HepG2 (cell line): ENCODE measurements around the gene TFEB. TPM values are rescaled to one million over a fixed set of nuclear protein-coding genes. Genes with fewer than 3 reads are reported as not detected.

Source experiments
- GPN1 ChIP-seq: sonication (generic); formaldehyde crosslinking; IDR thresholded peaks from 2 replicates; pipeline ENCODE4 v1.5.1; 2020; ENCODE audit warnings: missing genetic modification reagents, borderline replicate concordance
- JDP2 ChIP-seq: sonication (generic); formaldehyde crosslinking; IDR thresholded peaks from 2 replicates; pipeline ENCODE4 v1.8.1; 2022; ENCODE audit warnings: missing genetic modification reagents, borderline replicate concordance
- JUN ChIP-seq: sonication (generic); formaldehyde crosslinking; IDR thresholded peaks from 2 replicates; pipeline ENCODE4 v1.4.0; 2020; ENCODE audit warnings: mild to moderate bottlenecking, missing genetic modification reagents
- RBFOX2 ChIP-seq: fragments of 200-400 bp; formaldehyde crosslinking; IDR thresholded peaks from 2 replicates; pipeline ENCODE4 v1.6.1; 2017; ENCODE audit warnings: low read depth, mild to moderate bottlenecking, low read length
- TEAD2 ChIP-seq: sonication (generic); formaldehyde crosslinking; IDR thresholded peaks from 2 replicates; pipeline ENCODE4 v1.9.0; 2021; ENCODE audit warnings: missing genetic modification reagents
- ZC3H4 ChIP-seq: sonication (generic); formaldehyde crosslinking; IDR thresholded peaks from 2 replicates; pipeline ENCODE4 v1.4.0; 2020; ENCODE audit warnings: missing genetic modification reagents, borderline replicate concordance
- polyA plus RNA-seq, 8 experiments: library from polyadenylated mRNA; depleted of rRNA in 3 of 8; stranded (reverse) in 7 of 8; unstranded in 1 of 8; fragments of >200 nt; fragmentation: Illumina TruSeq in 4 of 8; extraction: Trizol in 4 of 8; gene quantifications; 2 replicates each; pipeline versions ENCODE4 v1.2.1 to v1.2.3, GENCODE V29; 2011 to 2016; ENCODE audit warnings: low read depth in 4 of 8, missing spikeins in 1 of 8, mixed read lengths in 1 of 8; ENCODE audit not compliant: insufficient read depth in 1 of 8
- total RNA-seq, 5 experiments: library from RNA; depleted of rRNA; stranded (reverse); fragments of >200 nt; fragmentation: Illumina TruSeq; extraction: Trizol; gene quantifications; 2 replicates each; pipeline ENCODE4 v1.2.3, GENCODE V29; 2016; ENCODE audit warnings: low read depth in 1 of 5
- TF ChIP-seq, protein P1 (sequence below): sonication (generic); formaldehyde crosslinking; IDR thresholded peaks from 2 replicates; pipeline ENCODE4 v1.9.0; 2021; ENCODE audit warnings: missing genetic modification reagents, borderline replicate concordance
- TF ChIP-seq, protein P2 (sequence below): sonication (generic); formaldehyde crosslinking; IDR thresholded peaks from 2 replicates; pipeline ENCODE4 v1.8.1; 2023; ENCODE audit warnings: missing genetic modification reagents, inconsistent platforms, borderline replicate concordance
- TF ChIP-seq, protein P3 (sequence below): sonication (generic); formaldehyde crosslinking; IDR thresholded peaks from 2 replicates; pipeline ENCODE4 v1.4.0; 2020; ENCODE audit warnings: missing genetic modification reagents
- TF ChIP-seq, protein P4 (sequence below): IDR thresholded peaks from 2 replicates; pipeline ENCODE4 v1.6.1; 2016; ENCODE audit warnings: missing compliant biosample characterization, missing genetic modification reagents, borderline replicate concordance
- TF ChIP-seq, protein P5 (sequence below): sonication (generic); formaldehyde crosslinking; IDR thresholded peaks from 2 replicates; pipeline ENCODE4 v1.4.0; 2020; ENCODE audit warnings: mild to moderate bottlenecking, missing genetic modification reagents
- TF ChIP-seq, protein P6 (sequence below): sonication (generic); formaldehyde crosslinking; IDR thresholded peaks from 2 replicates; pipeline ENCODE4 v1.4.0; 2020; ENCODE audit warnings: missing genetic modification reagents, mild to moderate bottlenecking, borderline replicate concordance
- TF ChIP-seq, protein P7 (sequence below): sonication (generic); formaldehyde crosslinking; IDR thresholded peaks from 2 replicates; pipeline ENCODE4 v1.4.0; 2020; ENCODE audit warnings: mild to moderate bottlenecking, missing genetic modification reagents

The TFEB gene
- total and polyA plus RNA-seq, 2 of the 13 experiments (the other 11 are each of a cell fraction or from before 2014, with no cell fraction given): 13.3 to 18.7 TPM

DNA sequence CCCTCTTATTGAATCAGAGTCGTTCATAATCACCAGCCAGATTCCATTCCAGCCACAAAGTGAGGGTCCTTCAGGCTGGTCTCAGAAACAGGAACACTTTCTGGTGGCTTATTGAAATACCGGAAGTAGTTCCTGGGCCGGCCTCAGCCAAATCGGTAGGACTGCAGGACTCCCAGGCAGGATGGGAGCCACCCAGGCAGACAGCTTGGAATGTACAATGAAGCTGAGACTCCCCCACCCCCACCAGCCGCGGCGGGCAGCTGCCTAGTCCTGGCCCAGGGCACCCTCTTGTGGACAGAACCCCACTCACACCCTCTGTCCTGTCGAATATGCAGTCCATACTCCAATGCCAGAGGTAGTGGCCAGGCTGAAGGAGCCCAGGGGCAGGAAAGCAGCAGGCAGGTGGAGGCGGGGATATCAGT is 53.3 kb downstream of the TFEB start (continued):
- TF ChIP-seq, protein P1, sequence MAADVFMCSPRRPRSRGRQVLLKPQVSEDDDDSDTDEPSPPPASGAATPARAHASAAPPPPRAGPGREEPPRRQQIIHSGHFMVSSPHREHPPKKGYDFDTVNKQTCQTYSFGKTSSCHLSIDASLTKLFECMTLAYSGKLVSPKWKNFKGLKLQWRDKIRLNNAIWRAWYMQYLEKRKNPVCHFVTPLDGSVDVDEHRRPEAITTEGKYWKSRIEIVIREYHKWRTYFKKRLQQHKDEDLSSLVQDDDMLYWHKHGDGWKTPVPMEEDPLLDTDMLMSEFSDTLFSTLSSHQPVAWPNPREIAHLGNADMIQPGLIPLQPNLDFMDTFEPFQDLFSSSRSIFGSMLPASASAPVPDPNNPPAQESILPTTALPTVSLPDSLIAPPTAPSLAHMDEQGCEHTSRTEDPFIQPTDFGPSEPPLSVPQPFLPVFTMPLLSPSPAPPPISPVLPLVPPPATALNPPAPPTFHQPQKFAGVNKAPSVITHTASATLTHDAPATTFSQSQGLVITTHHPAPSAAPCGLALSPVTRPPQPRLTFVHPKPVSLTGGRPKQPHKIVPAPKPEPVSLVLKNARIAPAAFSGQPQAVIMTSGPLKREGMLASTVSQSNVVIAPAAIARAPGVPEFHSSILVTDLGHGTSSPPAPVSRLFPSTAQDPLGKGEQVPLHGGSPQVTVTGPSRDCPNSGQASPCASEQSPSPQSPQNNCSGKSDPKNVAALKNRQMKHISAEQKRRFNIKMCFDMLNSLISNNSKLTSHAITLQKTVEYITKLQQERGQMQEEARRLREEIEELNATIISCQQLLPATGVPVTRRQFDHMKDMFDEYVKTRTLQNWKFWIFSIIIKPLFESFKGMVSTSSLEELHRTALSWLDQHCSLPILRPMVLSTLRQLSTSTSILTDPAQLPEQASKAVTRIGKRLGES: no peak
- TF ChIP-seq TEAD2 (CRISPR knock-in tag) (no peak), JUN (no peak), ZC3H4 (CRISPR knock-in tag) (no peak), JDP2 (no peak), RBFOX2 (no peak), GPN1 (CRISPR knock-in tag) (no peak)
- TF ChIP-seq, protein P2, sequence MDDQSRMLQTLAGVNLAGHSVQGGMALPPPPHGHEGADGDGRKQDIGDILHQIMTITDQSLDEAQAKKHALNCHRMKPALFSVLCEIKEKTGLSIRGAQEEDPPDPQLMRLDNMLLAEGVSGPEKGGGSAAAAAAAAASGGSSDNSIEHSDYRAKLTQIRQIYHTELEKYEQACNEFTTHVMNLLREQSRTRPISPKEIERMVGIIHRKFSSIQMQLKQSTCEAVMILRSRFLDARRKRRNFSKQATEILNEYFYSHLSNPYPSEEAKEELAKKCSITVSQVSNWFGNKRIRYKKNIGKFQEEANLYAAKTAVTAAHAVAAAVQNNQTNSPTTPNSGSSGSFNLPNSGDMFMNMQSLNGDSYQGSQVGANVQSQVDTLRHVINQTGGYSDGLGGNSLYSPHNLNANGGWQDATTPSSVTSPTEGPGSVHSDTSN (CRISPR knock-in tag): no peak
- TF ChIP-seq, protein P3, sequence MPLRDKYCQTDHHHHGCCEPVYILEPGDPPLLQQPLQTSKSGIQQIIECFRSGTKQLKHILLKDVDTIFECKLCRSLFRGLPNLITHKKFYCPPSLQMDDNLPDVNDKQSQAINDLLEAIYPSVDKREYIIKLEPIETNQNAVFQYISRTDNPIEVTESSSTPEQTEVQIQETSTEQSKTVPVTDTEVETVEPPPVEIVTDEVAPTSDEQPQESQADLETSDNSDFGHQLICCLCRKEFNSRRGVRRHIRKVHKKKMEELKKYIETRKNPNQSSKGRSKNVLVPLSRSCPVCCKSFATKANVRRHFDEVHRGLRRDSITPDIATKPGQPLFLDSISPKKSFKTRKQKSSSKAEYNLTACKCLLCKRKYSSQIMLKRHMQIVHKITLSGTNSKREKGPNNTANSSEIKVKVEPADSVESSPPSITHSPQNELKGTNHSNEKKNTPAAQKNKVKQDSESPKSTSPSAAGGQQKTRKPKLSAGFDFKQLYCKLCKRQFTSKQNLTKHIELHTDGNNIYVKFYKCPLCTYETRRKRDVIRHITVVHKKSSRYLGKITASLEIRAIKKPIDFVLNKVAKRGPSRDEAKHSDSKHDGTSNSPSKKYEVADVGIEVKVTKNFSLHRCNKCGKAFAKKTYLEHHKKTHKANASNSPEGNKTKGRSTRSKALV: no peak
- TF ChIP-seq, protein P4, sequence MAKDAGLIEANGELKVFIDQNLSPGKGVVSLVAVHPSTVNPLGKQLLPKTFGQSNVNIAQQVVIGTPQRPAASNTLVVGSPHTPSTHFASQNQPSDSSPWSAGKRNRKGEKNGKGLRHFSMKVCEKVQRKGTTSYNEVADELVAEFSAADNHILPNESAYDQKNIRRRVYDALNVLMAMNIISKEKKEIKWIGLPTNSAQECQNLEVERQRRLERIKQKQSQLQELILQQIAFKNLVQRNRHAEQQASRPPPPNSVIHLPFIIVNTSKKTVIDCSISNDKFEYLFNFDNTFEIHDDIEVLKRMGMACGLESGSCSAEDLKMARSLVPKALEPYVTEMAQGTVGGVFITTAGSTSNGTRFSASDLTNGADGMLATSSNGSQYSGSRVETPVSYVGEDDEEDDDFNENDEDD (CRISPR knock-in tag): no peak
- TF ChIP-seq, protein P5, sequence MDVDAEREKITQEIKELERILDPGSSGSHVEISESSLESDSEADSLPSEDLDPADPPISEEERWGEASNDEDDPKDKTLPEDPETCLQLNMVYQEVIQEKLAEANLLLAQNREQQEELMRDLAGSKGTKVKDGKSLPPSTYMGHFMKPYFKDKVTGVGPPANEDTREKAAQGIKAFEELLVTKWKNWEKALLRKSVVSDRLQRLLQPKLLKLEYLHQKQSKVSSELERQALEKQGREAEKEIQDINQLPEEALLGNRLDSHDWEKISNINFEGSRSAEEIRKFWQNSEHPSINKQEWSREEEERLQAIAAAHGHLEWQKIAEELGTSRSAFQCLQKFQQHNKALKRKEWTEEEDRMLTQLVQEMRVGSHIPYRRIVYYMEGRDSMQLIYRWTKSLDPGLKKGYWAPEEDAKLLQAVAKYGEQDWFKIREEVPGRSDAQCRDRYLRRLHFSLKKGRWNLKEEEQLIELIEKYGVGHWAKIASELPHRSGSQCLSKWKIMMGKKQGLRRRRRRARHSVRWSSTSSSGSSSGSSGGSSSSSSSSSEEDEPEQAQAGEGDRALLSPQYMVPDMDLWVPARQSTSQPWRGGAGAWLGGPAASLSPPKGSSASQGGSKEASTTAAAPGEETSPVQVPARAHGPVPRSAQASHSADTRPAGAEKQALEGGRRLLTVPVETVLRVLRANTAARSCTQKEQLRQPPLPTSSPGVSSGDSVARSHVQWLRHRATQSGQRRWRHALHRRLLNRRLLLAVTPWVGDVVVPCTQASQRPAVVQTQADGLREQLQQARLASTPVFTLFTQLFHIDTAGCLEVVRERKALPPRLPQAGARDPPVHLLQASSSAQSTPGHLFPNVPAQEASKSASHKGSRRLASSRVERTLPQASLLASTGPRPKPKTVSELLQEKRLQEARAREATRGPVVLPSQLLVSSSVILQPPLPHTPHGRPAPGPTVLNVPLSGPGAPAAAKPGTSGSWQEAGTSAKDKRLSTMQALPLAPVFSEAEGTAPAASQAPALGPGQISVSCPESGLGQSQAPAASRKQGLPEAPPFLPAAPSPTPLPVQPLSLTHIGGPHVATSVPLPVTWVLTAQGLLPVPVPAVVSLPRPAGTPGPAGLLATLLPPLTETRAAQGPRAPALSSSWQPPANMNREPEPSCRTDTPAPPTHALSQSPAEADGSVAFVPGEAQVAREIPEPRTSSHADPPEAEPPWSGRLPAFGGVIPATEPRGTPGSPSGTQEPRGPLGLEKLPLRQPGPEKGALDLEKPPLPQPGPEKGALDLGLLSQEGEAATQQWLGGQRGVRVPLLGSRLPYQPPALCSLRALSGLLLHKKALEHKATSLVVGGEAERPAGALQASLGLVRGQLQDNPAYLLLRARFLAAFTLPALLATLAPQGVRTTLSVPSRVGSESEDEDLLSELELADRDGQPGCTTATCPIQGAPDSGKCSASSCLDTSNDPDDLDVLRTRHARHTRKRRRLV (CRISPR knock-in tag): no peak
- TF ChIP-seq, protein P6, sequence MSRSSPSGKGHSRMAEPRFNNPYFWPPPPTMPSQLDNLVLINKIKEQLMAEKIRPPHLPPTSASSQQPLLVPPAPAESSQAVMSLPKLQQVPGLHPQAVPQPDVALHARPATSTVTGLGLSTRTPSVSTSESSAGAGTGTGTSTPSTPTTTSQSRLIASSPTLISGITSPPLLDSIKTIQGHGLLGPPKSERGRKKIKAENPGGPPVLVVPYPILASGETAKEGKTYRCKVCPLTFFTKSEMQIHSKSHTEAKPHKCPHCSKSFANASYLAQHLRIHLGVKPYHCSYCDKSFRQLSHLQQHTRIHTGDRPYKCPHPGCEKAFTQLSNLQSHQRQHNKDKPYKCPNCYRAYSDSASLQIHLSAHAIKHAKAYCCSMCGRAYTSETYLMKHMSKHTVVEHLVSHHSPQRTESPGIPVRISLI (CRISPR knock-in tag): no peak
- TF ChIP-seq, protein P7, sequence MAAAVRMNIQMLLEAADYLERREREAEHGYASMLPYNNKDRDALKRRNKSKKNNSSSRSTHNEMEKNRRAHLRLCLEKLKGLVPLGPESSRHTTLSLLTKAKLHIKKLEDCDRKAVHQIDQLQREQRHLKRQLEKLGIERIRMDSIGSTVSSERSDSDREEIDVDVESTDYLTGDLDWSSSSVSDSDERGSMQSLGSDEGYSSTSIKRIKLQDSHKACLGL: no peak
